C4-2B (cell line): Measurements from ENCODE around the gene AFAP1L2.

ENCODE experiments used
- CTCF ChIP-seq: fragments of 450-650 bp; conservative IDR thresholded peaks from 2 replicates; pipeline ENCODE4 v1.5.1; 2017; ENCODE audit warnings: mild to moderate bottlenecking
- ZFX ChIP-seq: fragments of 450-650 bp; IDR thresholded peaks from 2 replicates; pipeline ENCODE4 v1.6.1; 2017

DNA sequence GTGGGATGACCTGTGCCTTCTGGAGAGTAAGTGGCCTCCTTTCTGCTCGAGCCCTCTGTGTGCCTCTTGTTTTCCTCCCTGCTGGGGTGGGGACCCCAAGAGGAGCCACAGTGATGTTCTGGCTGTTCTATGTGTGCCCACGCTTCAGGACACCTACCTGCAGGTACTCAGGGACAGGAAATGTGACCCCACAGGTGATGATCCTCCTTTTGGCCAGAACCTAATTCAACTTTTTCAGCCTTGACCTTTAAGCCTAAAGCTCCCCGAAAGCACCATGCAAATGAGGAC, 95.0 kb downstream of the AFAP1L2 start:
- no peak for TF ChIP-seq ZFX
- TF ChIP-seq CTCF, result no peak
